Measurements from ENCODE around the gene MRM2. TPM values are rescaled to one million over a fixed set of nuclear protein-coding genes. Genes with fewer than 3 reads are reported as not detected.

MRM2 gene
- total RNA-seq, 1 donor, result 21.4 TPM

DNA sequence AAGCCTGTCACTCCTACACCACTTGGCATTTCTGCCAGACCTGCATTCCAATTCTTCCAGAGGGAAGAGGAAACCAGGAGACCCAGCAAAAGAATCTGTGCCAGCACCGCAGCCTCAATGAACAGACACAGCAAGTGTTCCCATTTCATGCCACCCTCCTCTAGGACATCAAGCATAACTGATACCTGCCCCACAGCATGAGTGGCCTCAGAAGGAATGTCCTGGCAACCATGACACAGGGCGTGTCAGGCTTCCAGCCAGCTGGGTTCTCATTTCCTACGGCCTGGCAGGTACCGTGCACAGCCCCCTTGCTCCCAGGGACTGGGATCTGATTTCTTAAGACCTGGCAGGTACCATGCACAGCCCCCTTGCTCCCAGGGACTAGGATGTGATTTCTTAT is 17.1 kb downstream of the MRM2 start:
- H3K4me3 ChIP-seq (ENCODE audit: insufficient read depth, low read length), result no peak overlapping the region
- H3K4me1 ChIP-seq (ENCODE audit: insufficient read depth, low read length), result no peaks in the 10 kb centered on the region
- H3K4me2 ChIP-seq (ENCODE audit: insufficient read depth, low read length), result no peak overlapping the region
- H3K79me2 ChIP-seq (ENCODE audit: insufficient read depth, low read length), result peaks cover 31% of the 10 kb centered on the region
- H3K9me3 ChIP-seq (ENCODE audit: low read depth, low read length), result no peaks in the 10 kb centered on the region
- peaks cover 32% of the 10 kb centered on the region for H3K36me3 ChIP-seq (ENCODE audit: insufficient read depth, low read length)
- peak; percentile 51 for DNase-seq (ENCODE audit: insufficient read length, low spot score, missing footprints)
- TF ChIP-seq, protein P1, sequence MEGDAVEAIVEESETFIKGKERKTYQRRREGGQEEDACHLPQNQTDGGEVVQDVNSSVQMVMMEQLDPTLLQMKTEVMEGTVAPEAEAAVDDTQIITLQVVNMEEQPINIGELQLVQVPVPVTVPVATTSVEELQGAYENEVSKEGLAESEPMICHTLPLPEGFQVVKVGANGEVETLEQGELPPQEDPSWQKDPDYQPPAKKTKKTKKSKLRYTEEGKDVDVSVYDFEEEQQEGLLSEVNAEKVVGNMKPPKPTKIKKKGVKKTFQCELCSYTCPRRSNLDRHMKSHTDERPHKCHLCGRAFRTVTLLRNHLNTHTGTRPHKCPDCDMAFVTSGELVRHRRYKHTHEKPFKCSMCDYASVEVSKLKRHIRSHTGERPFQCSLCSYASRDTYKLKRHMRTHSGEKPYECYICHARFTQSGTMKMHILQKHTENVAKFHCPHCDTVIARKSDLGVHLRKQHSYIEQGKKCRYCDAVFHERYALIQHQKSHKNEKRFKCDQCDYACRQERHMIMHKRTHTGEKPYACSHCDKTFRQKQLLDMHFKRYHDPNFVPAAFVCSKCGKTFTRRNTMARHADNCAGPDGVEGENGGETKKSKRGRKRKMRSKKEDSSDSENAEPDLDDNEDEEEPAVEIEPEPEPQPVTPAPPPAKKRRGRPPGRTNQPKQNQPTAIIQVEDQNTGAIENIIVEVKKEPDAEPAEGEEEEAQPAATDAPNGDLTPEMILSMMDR (IDR thresholded peaks at IDR 0.05; ENCODE audit: extremely low read depth, low read depth, low read length), result no peak
- H3K27ac ChIP-seq (ENCODE audit: low read depth, low read length), result no peak overlapping the region
- no peak overlapping the region for H2AFZ ChIP-seq (ENCODE audit: low read length)
- no peaks in the 10 kb centered on the region for H3K27me3 ChIP-seq (ENCODE audit: insufficient read depth, low read length)
- peaks cover 17% of the 10 kb centered on the region for H4K20me1 ChIP-seq (ENCODE audit: insufficient read depth, low read length)

DNA sequence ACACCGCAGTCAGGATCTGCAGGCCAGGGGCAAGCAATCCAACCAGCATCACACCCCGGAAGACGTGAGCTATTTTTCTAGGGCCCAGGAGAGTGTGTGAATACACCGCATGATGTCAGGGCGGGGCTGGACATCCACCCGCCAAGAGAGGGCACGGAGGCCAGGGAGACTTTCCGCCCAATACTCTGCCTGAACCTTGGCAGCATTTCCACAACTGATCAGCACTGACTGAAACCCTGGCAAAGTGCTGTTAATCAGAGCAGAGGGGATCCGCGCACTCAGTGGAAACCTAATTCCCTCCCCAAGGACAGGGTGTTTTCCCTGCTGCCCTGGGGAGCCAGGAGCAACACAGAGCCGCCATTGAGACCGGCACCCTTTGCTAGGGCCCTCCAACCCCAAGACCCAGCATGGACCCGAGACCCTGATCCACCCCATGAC is 17.5 kb downstream of the MRM2 start:
- TF ChIP-seq, protein P1 (IDR thresholded peaks at IDR 0.05; ENCODE audit: extremely low read depth, low read depth, low read length), result no peak
- no peaks in the 10 kb centered on the region for H3K4me1 ChIP-seq (ENCODE audit: insufficient read depth, low read length)

DNA sequence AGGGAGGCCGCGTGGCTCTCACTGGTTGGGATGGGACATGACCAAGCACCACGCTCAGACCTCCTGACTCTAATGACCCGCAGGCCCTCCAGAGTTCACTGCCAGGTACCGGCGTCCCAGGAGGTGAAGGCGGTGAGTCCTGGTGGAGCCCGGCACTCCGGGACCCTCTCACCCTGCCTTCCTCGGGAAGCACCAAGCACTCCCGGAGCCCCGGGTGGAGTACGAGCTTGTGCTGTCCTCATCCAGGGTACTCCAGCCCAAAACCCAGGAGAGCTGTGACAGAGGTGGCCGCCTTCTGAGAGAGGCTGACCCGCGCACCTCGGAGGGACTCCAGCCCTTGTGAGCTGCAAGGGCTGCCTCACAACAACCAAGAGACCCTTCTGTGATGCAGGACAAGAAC is 18.7 kb downstream of the MRM2 start:
- H3K9me3 ChIP-seq (ENCODE audit: low read depth, low read length), result no peaks in the 10 kb centered on the region
- H3K27ac ChIP-seq (ENCODE audit: low read depth, low read length), result no peak overlapping the region
- no peaks in the 10 kb centered on the region for H3K4me1 ChIP-seq (ENCODE audit: insufficient read depth, low read length)
- H3K4me2 ChIP-seq (ENCODE audit: insufficient read depth, low read length), result no peak overlapping the region
- no peak for DNase-seq (ENCODE audit: insufficient read length, low spot score, missing footprints)
- H2AFZ ChIP-seq (ENCODE audit: low read length), result no peak overlapping the region
- TF ChIP-seq, protein P1 (IDR thresholded peaks at IDR 0.05; ENCODE audit: extremely low read depth, low read depth, low read length), result no peak
- peaks cover 21% of the 10 kb centered on the region for H3K79me2 ChIP-seq (ENCODE audit: insufficient read depth, low read length)
- no peaks in the 10 kb centered on the region for H3K27me3 ChIP-seq (ENCODE audit: insufficient read depth, low read length)
- peaks cover 17% of the 10 kb centered on the region for H4K20me1 ChIP-seq (ENCODE audit: insufficient read depth, low read length)
- H3K4me3 ChIP-seq (ENCODE audit: insufficient read depth, low read length), result no peak overlapping the region
- H3K36me3 ChIP-seq (ENCODE audit: insufficient read depth, low read length), result peaks cover 28% of the 10 kb centered on the region

More for the DNA sequence above, 17.5 kb downstream of the MRM2 start:
- H3K27me3 ChIP-seq (ENCODE audit: insufficient read depth, low read length), result no peaks in the 10 kb centered on the region
- H3K4me2 ChIP-seq (ENCODE audit: insufficient read depth, low read length), result no peak overlapping the region
- H2AFZ ChIP-seq (ENCODE audit: low read length), result no peak overlapping the region
- peak; percentile 81 for DNase-seq (ENCODE audit: insufficient read length, low spot score, missing footprints)
- H3K4me3 ChIP-seq (ENCODE audit: insufficient read depth, low read length), result no peak overlapping the region
- H4K20me1 ChIP-seq (ENCODE audit: insufficient read depth, low read length), result peaks cover 17% of the 10 kb centered on the region
- peaks cover 27% of the 10 kb centered on the region for H3K79me2 ChIP-seq (ENCODE audit: insufficient read depth, low read length)
- peaks cover 32% of the 10 kb centered on the region for H3K36me3 ChIP-seq (ENCODE audit: insufficient read depth, low read length)
- no peaks in the 10 kb centered on the region for H3K9me3 ChIP-seq (ENCODE audit: low read depth, low read length)
- H3K27ac ChIP-seq (ENCODE audit: low read depth, low read length), result no peak overlapping the region

DNA sequence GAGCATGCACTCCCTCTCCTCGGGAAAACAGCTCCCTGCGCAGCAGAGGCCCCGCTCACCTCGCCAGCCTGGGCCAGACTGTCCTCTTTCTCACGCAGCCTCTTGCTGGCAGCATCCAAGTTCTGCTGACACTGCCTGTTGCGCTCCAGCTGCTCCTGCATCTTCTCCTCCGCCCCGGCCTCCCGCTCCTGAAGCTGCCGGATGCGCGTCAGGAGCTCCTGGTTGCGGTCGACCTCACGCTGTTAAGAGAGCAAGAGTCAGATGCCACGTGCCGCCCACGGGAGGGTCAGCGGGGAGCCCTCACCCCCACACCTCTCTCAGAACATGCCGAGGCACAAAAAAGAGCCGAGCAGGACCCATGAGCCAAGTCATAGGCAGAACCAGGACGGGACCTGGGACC is 19.5 kb downstream of the MRM2 start:
- Histone ChIP-seq H3K4me3 (ENCODE audit: insufficient read depth, low read length) (no peak overlapping the region), H4K20me1 (ENCODE audit: insufficient read depth, low read length) (peaks cover 14% of the 10 kb centered on the region), H3K36me3 (ENCODE audit: insufficient read depth, low read length) (peaks cover 30% of the 10 kb centered on the region), H3K27me3 (ENCODE audit: insufficient read depth, low read length) (no peaks in the 10 kb centered on the region), H3K4me2 (ENCODE audit: insufficient read depth, low read length) (no peak overlapping the region), H2AFZ (ENCODE audit: low read length) (no peak overlapping the region), H3K9me3 (ENCODE audit: low read depth, low read length) (no peaks in the 10 kb centered on the region), H3K27ac (ENCODE audit: low read depth, low read length) (no peak overlapping the region), H3K79me2 (ENCODE audit: insufficient read depth, low read length) (peaks cover 14% of the 10 kb centered on the region), H3K4me1 (ENCODE audit: insufficient read depth, low read length) (no peaks in the 10 kb centered on the region)
- TF ChIP-seq, protein P1 (IDR thresholded peaks at IDR 0.05; ENCODE audit: extremely low read depth, low read depth, low read length), result no peak
- DNase-seq (ENCODE audit: insufficient read length, low spot score, missing footprints), result no peak
